GM12892 (cell line): ENCODE data around the gene SPTB.
A peak's percentile ranks its signal among the peaks of the same experiment; 100 is the strongest.

Experiments used
- DNase-seq: peaks from one replicate; pipeline ENCODE4 v3.0.0; 2011; ENCODE audit not compliant: insufficient read length
- FAIRE-seq: peaks from 2 replicates; lab custom pipeline; 2011; peaks lifted over from hg19 to GRCh38; lab: Jason Lieb, UNC
- POLR2A ChIP-seq: IDR thresholded peaks from 2 replicates; pipeline ENCODE4 v1.6.1; 2011; ENCODE audit warnings: low read depth, low read length, control low read depth
- POLR2AphosphoS5 ChIP-seq: IDR thresholded peaks from 2 replicates; pipeline ENCODE4 v1.6.1; 2011; ENCODE audit warnings: low read depth, low read length, control low read depth
- TAF1 ChIP-seq: IDR thresholded peaks from 2 replicates; pipeline ENCODE4 v1.6.1; 2011; ENCODE audit warnings: low read depth, mild to moderate bottlenecking, control low read depth, low read length, borderline replicate concordance

SPTB gene

DNA sequence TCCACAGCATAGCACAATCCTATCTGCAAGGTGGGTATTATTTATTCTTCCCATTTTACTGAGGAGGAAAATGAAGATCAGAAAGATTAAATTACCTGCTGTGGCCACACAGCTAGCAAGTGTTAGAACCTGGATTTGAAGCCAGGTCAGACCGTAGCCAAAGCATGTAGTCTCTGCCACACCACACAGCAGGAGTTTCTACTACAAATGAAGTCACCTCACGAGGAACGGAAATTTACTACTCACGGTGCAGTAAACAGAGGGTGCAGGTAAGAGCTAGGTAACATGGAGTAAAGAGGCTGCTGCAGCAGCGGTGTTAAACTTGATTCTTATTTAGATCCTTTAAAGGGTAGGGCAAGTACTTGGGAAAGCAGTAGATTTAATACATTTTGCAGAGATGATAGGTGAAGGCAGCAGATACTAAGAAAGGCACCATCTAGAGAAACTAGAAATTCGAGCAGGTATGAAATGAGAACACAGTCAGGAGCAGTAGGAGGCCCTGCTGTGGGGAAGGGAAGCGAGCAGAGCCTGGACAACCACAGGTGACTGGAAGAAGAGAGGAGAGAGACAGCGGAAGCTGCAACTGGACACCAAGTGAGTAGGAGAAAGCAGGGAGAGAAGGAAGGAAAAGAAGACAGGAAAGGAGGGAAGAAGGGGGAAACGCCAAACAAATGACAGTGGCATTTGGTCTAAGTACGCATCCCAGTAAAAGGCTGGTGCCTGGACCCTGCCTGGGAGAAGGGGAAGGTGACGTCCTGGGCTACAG is 21.5 kb downstream of the SPTB start:
- FAIRE-seq (no peak), DNase-seq (no peak)
- TF ChIP-seq POLR2A (no peak), POLR2AphosphoS5 (no peak), TAF1 (no peak)

- no peak for TF ChIP-seq POLR2AphosphoS5
- DNase-seq (no peak), FAIRE-seq (no peak)
Observed at GRCh38 chr14:64856529-64857445, 22.9 kb downstream of the SPTB start.

DNA sequence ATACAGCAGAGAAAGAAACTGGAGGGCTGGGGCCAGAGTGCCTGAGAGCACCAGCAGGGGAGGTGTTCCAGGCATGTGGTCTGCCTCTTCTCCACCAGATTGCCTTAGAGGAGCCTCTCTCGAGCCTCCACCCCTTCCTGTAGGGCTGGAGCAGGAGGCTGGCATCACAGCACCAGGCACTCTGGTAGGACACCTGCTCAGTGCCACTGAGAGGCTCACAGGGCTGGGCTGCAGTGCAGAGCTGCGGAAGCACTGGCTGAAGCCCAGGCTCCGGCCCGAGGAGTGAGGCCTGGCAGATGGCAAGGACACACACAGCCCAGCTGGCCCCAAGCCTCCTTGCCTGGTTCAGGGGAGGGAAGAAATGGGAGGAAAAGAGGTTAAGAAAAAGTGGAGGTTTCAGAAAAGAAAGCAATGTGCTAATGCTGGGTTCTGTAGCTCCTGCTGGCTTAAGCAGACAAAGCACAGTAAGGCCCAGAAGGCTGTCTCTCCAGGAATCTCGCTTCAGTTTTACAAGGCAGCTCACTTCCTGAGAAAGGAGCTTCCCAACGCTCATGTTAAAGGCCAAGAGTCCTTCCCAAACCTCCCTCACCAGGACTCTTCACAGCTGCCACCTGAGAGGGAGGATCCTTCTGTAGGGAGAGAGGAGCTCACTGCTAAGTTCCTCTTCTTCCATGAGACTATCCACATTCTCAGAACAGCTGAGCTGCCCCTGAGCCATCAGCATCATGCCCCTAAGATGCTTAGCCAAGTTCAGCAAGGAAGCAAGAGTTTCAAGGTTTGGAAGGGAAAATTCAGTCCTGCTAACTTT is 23.8 kb downstream of the SPTB start:
- FAIRE-seq: no peak

GRCh38 chr14:64850369-64851137 is 29.2 kb downstream of the SPTB start:
- FAIRE-seq (peak; percentile 33), DNase-seq (no peak)
- no peak for TF ChIP-seq POLR2AphosphoS5
- TF ChIP-seq POLR2A: no peak
- no peak for TF ChIP-seq TAF1

More for the DNA sequence above, 23.8 kb downstream of the SPTB start:
- no peak for DNase-seq
- TF ChIP-seq POLR2AphosphoS5 (no peak), POLR2A (no peak), TAF1 (no peak)

DNA sequence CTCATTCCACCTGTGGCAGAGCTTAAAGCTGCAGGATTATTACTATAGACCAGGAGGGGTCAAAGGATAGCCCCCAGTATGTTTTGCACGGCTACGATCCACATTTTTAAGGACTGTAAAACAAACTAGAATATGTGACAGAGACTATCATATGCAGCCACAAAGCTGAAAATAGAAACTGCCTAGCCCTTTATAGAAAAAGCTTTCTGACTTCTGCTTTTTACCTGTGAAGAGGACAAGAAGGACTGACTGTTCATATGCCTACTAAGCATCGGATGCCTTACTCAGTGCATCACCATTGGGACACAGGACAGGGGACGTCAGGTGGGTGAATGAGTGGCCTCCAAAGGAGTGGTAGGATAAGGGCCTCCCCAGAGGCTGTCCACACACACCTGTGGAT is 29.8 kb downstream of the SPTB start:
- no peak for TF ChIP-seq POLR2AphosphoS5
- no peak for TF ChIP-seq POLR2A
- TF ChIP-seq TAF1: no peak
- no peak for DNase-seq
- FAIRE-seq: peak; percentile 89

DNA sequence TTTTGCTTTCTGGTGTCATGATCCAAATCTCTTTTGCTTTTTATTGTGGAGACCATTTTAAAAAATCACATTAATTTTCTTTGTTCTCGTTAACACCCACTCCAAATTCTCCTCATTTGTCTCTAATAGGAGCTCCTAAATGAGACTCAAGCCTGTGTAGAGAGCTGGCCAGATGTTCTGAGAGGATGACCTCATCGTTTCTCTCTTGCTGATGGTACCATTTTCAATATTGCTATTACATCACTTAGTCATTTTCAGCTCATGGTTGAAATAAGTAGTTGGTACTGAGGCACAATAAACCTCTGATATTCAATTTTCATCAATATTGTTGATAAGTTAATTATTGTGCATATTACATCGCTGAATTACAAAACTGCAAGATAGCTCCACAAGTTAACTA is 31.5 kb downstream of the SPTB start:
- FAIRE-seq: peak; percentile 53
- no peak for TF ChIP-seq TAF1
- TF ChIP-seq POLR2A: no peak
- no peak for TF ChIP-seq POLR2AphosphoS5
- no peak for DNase-seq

- DNase-seq (no peak), FAIRE-seq (no peak)
- TF ChIP-seq POLR2AphosphoS5: no peak
- no peak for TF ChIP-seq POLR2A
Observed at GRCh38 chr14:64846319-64846718, 33.4 kb downstream of the SPTB start.

GRCh38 chr14:64845878-64846277 is 33.8 kb downstream of the SPTB start:
- TF ChIP-seq POLR2AphosphoS5: no peak
- FAIRE-seq (no peak), DNase-seq (no peak)

GRCh38 chr14:64844969-64845536 is 34.7 kb downstream of the SPTB start:
- DNase-seq (no peak), FAIRE-seq (no peak)
- TF ChIP-seq TAF1: no peak
- TF ChIP-seq POLR2AphosphoS5: no peak
- no peak for TF ChIP-seq POLR2A

DNA sequence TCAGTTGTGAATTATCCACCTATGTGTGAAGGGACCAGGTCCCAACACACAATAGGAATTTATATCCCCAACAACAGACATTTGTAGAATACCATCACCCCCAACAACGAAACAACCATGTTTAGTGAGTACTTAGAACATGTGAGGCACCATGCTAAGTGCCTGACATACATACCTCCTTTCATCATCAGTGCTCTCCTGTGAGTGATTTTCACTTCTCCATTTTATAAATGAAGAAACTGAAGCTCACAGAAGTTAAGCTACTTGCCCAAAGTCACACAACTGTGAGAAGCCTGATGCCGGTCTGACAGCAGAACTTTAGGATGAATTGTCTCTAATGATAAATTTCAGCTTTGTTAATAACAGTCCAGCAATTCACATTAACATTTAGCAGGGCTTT is 35.4 kb downstream of the SPTB start:
- DNase-seq (no peak), FAIRE-seq (peak; percentile 73)
- TF ChIP-seq TAF1: no peak
- no peak for TF ChIP-seq POLR2AphosphoS5
- no peak for TF ChIP-seq POLR2A

DNA sequence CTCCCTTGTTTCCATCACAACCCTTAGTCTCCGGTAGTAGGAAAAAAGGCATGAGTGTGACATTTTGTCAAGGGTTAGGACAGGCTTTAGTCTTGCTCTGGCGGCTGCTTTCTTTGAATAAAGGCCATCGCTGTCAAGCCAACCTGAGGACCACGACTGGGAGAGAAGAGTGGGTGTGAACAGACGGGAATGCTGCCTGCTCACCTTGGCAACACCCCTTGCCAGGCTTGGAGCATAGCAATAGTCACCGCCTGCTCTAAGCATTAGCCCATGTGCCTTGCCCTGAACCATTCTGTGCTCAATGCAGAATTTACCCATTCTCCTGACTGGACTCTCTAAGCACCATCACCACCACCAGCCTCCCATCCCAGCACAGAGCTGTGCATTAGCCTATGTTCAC is 36.2 kb downstream of the SPTB start:
- no peak for TF ChIP-seq TAF1
- no peak for TF ChIP-seq POLR2A
- TF ChIP-seq POLR2AphosphoS5: no peak
- DNase-seq: no peak
- no peak for FAIRE-seq
